H1 (cell line): Measurements from ENCODE around the gene PATJ.

Source experiments
- BRCA1 ChIP-seq: IDR thresholded peaks from 2 replicates; pipeline ENCODE4 v1.6.1; 2012; ENCODE audit warnings: low read depth, low read length, improper control_type of control experiment
- CREB1 ChIP-seq: IDR thresholded peaks from 2 replicates; pipeline ENCODE4 v1.6.1; 2012; ENCODE audit warnings: inconsistent platforms
- CTCF ChIP-seq, 3 experiments: IDR thresholded peaks; 1 replicate in 2 of 3; 2 replicates in 1 of 3; pipeline versions ENCODE4 v1.5.1 to v1.6.1; 2011; ENCODE audit warnings: low read length in 3 of 3, mild to moderate bottlenecking in 3 of 3, inconsistent platforms in 2 of 3, low read depth in 1 of 3, moderate library complexity in 1 of 3; ENCODE audit not compliant: insufficient read depth in 1 of 3; ENCODE audit errors: control extremely low read depth in 1 of 3
- EP300 ChIP-seq, 2 experiments: IDR thresholded peaks; 1 replicate in 1 of 2; 2 replicates in 1 of 2; pipeline ENCODE4 v1.6.1; 2011 to 2012; ENCODE audit warnings: low read depth in 2 of 2, low read length in 2 of 2, mild to moderate bottlenecking in 2 of 2, borderline replicate concordance in 1 of 2, inconsistent platforms in 1 of 2, moderate library complexity in 1 of 2
- EZH2 ChIP-seq: fragments of 200-600 bp; sonication (generic); IDR thresholded peaks from 2 replicates; pipeline ENCODE4 v1.7.1; 2012; ENCODE audit warnings: low read depth, mild to moderate bottlenecking, moderate library complexity, low read length, inconsistent platforms; ENCODE audit not compliant: severe bottlenecking
- JUND ChIP-seq: IDR thresholded peaks from 2 replicates; pipeline ENCODE4 v1.6.1; 2011; ENCODE audit warnings: mild to moderate bottlenecking, improper control_type of control experiment, low read length
- POLR2A ChIP-seq, 2 experiments: IDR thresholded peaks; 1 replicate in 1 of 2; 2 replicates in 1 of 2; pipeline ENCODE4 v1.6.1; 2011; ENCODE audit warnings: low read depth in 2 of 2, low read length in 2 of 2, mild to moderate bottlenecking in 2 of 2; ENCODE audit errors: control extremely low read depth in 1 of 2
- POU5F1 ChIP-seq: IDR thresholded peaks from 2 replicates; pipeline ENCODE4 v1.6.1; 2011; ENCODE audit warnings: low read depth, mild to moderate bottlenecking, low read length, moderate library complexity
- SP1 ChIP-seq: IDR thresholded peaks from 2 replicates; pipeline ENCODE4 v1.6.1; 2011; ENCODE audit warnings: low read depth, low read length
- YY1 ChIP-seq: IDR thresholded peaks from 2 replicates; pipeline ENCODE4 v1.6.1; 2011; ENCODE audit warnings: low read depth, mild to moderate bottlenecking, low read length
- TF ChIP-seq, protein P1 (sequence below): IDR thresholded peaks from 2 replicates; pipeline ENCODE4 v1.6.1; 2012; ENCODE audit warnings: inconsistent platforms

DNA sequence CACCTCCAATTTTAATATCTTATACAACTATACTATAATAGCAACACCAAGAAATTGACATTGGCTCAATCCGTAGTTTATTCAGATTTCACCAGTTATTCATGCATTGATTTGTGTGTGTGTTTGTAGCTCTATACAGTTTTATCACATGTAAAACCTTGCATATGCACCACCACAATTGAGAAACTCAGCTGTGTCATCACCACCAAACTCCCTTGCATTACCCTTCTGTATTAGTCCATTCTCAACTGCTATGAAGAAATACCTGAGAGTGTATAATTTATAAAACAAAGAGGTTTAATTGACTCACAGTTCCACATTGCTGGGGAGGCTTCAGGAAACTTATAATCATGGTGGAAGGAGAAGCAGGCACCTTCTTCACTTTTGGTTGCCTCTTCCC, 162.1 kb downstream of the PATJ start:
- no peak for TF ChIP-seq YY1
- TF ChIP-seq, protein P1, sequence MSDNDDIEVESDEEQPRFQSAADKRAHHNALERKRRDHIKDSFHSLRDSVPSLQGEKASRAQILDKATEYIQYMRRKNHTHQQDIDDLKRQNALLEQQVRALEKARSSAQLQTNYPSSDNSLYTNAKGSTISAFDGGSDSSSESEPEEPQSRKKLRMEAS = no peak
- no peak for TF ChIP-seq CTCF (IDR thresholded peaks at IDR 0.05; ENCODE audit: control extremely low read depth in 1 of 3, insufficient read depth in 1 of 3, low read depth in 1 of 3, low read length in 3 of 3)
- no peak for TF ChIP-seq POLR2A (IDR thresholded peaks at IDR 0.05; ENCODE audit: control extremely low read depth in 1 of 2, low read depth in 2 of 2, low read length in 2 of 2)
- no peak for TF ChIP-seq SP1
- no peak for TF ChIP-seq JUND
- TF ChIP-seq CREB1 = no peak
- no peak for TF ChIP-seq BRCA1
- no peak for TF ChIP-seq EZH2
- no peak for TF ChIP-seq EP300 (IDR thresholded peaks at IDR 0.05; ENCODE audit: borderline replicate concordance in 1 of 2, low read depth in 2 of 2, low read length in 2 of 2)
- no peak for TF ChIP-seq POU5F1
